Caco-2 (cell line): ENCODE data around the gene ZNF805. TPM values are rescaled to one million over a fixed set of nuclear protein-coding genes. Genes with fewer than 3 reads are reported as not detected.
A peak's percentile ranks its signal among the peaks of the same experiment; 100 is the strongest.
"Not testable (repeated sequence)": the region's sequence is repeated elsewhere in the genome, so short reads cannot be mapped to it uniquely, and the experiment has no call there.

Source experiments
- BruUV-seq: library from RNA; stranded (reverse); fragments of 400-500 nt; replicated peaks from 2 replicates; lab custom pipeline; 2021; lab: Mats Ljungman, UMichigan
- CTCF ChIA-PET: fragments of 300-600 bp; sonication (Branson Sonifier 250); formaldehyde crosslinking; loops from one replicate; lab custom pipeline; 2022; ENCODE audit warnings: antibody characterized with exemption; lab: Charles Lee
- POLR2A ChIA-PET: fragments of 300-600 bp; sonication (Branson Sonifier 250); formaldehyde crosslinking; loops from one replicate; lab custom pipeline; 2022; ENCODE audit warnings: antibody characterized with exemption; lab: Charles Lee
- DNase-seq, 2 experiments: peaks; one replicate each; pipeline versions ENCODE4 v3.0.0 to v3.0.0-alpha.2; 2020 to 2022
- H3K27me3 ChIP-seq: replicated peaks from 2 replicates; pipeline ENCODE4 v1.6.0; 2011; ENCODE audit warnings: low read length; ENCODE audit not compliant: control insufficient read depth, insufficient read depth
- H3K36me3 ChIP-seq: 2 replicates; pipeline ENCODE4 v1.5.1; 2011; ENCODE audit warnings: low read length; ENCODE audit not compliant: control insufficient read depth, insufficient read depth
- H3K4me1 ChIP-seq: fragments of 250-450 bp; sonication (Bioruptor Pico); 2 replicates; pipeline ENCODE4 v1.5.1; 2020; ENCODE audit warnings: mild to moderate bottlenecking
- H3K4me3 ChIP-seq: 2 replicates; pipeline ENCODE4 v1.5.1; 2011; ENCODE audit warnings: low read depth, mild to moderate bottlenecking, control low read depth, low read length
- H3K9me3 ChIP-seq: fragments of 250-450 bp; sonication (Bioruptor Pico); 2 replicates; pipeline ENCODE4 v1.5.1; 2020; ENCODE audit warnings: mild to moderate bottlenecking, moderate library complexity
- H3K27ac Mint-ChIP-seq: one replicate; pipeline ENCODE4 v1.8.0; 2022; ENCODE audit warnings: mixed read lengths; ENCODE audit not compliant: unreplicated experiment
- H3K27me3 Mint-ChIP-seq: one replicate; pipeline ENCODE4 v1.8.0; 2022; ENCODE audit warnings: mixed read lengths; ENCODE audit not compliant: insufficient read depth, unreplicated experiment
- H3K36me3 Mint-ChIP-seq: one replicate; pipeline ENCODE4 v1.8.0; 2022; ENCODE audit warnings: mild to moderate bottlenecking, mixed read lengths; ENCODE audit not compliant: insufficient read depth, unreplicated experiment
- H3K4me1 Mint-ChIP-seq: one replicate; pipeline ENCODE4 v1.8.0; 2022; ENCODE audit warnings: low read depth, mixed read lengths; ENCODE audit not compliant: unreplicated experiment
- H3K4me3 Mint-ChIP-seq: one replicate; pipeline ENCODE4 v1.8.0; 2022; ENCODE audit warnings: mild to moderate bottlenecking, moderate library complexity, mixed read lengths; ENCODE audit not compliant: unreplicated experiment
- H3K9me3 Mint-ChIP-seq: one replicate; pipeline ENCODE4 v1.8.0; 2022; ENCODE audit warnings: mixed read lengths; ENCODE audit not compliant: unreplicated experiment
- CTCF ChIP-seq, 2 experiments: fragments of 200-600 bp in 1 of 2; IDR thresholded peaks; 1 replicate in 1 of 2; 2 replicates in 1 of 2; pipeline versions ENCODE4 v1.5.1 to v1.8.0; 2011 to 2022; ENCODE audit warnings: antibody characterized with exemption in 1 of 2, control low read depth in 1 of 2, inconsistent platforms in 1 of 2, low read depth in 1 of 2, low read length in 1 of 2, mild to moderate bottlenecking in 1 of 2, moderate library complexity in 1 of 2; ENCODE audit not compliant: insufficient read depth in 1 of 2, severe bottlenecking in 1 of 2, unreplicated experiment in 1 of 2
- intact Hi-C: fragments of 100-400 bp; cut with micrococcal nuclease; formaldehyde crosslinking; loops from one replicate; pipeline ENCODE4 v1.10.0; 2022; ENCODE audit not compliant: unreplicated experiment
- total RNA-seq: library from RNA; stranded (reverse); gene quantifications from 2 replicates; pipeline ENCODE4 v1.2.3, GENCODE V29; 2022

Gene ZNF805
- total RNA-seq, 1 experiment from 2014 or later, result 13.8 TPM

- H3K4me1 Mint-ChIP-seq, result no peaks in the 10 kb centered on the region
- peaks cover 61% of the 10 kb centered on the region for H3K36me3 Mint-ChIP-seq
- peak overlapping the region; percentile 95 for H3K4me3 Mint-ChIP-seq
- intact Hi-C loops, result no loop called here
- peak in 1 of 2 experiments; percentile 5 for DNase-seq
- ChIA-PET CTCF (no interaction called here), POLR2A (interaction anchor here (0.7 kb wide), 1 partner anchor 725 kb away, joined by 3 read pairs; the partner anchor contains the start of gene ZNF417)
- Histone ChIP-seq H3K4me3 (peak overlapping the region; percentile 96), H3K9me3 (peaks cover 13% of the 10 kb centered on the region), H3K36me3 (peaks cover 11% of the 10 kb centered on the region), H3K27me3 (no peaks in the 10 kb centered on the region), H3K4me1 (0 out of 2 replicates have a peak, but pooled peaks cover 10% of the 10 kb centered on the region)
- H3K27ac Mint-ChIP-seq, result peak overlapping the region; percentile 98
- peaks cover 37% of the 10 kb centered on the region for H3K9me3 Mint-ChIP-seq
- BruUV-seq, result no TSS peak
- H3K27me3 Mint-ChIP-seq, result no peaks in the 10 kb centered on the region
- TF ChIP-seq CTCF (IDR thresholded peaks at IDR 0.05; ENCODE audit: insufficient read depth in 1 of 2, low read depth in 1 of 2, low read length in 1 of 2, severe bottlenecking in 1 of 2, unreplicated experiment in 1 of 2), result no peak
Observed at GRCh38 chr19:57192077-57192420, 48.4 kb upstream of the ZNF805 start.

- ChIA-PET CTCF (no interaction called here), POLR2A (no interaction called here)
- Mint-ChIP-seq H3K36me3 (peaks cover 62% of the 10 kb centered on the region), H3K27ac (no peak overlapping the region), H3K4me1 (no peaks in the 10 kb centered on the region), H3K9me3 (peaks cover 30% of the 10 kb centered on the region), H3K4me3 (peak overlapping the region; percentile 95), H3K27me3 (no peaks in the 10 kb centered on the region)
- DNase-seq, result no peak
- peaks cover 13% of the 10 kb centered on the region for H3K9me3 ChIP-seq
- no peaks in the 10 kb centered on the region for H3K27me3 ChIP-seq
- BruUV-seq, result no TSS peak
- intact Hi-C loops, result no loop called here
- peaks cover 11% of the 10 kb centered on the region for H3K36me3 ChIP-seq
- TF ChIP-seq CTCF (IDR thresholded peaks at IDR 0.05; ENCODE audit: insufficient read depth in 1 of 2, low read depth in 1 of 2, low read length in 1 of 2, severe bottlenecking in 1 of 2, unreplicated experiment in 1 of 2), result no peak
- no peak overlapping the region for H3K4me3 ChIP-seq
- H3K4me1 ChIP-seq, result 0 out of 2 replicates have a peak, but pooled peaks cover 10% of the 10 kb centered on the region
Observed at GRCh38 chr19:57192993-57193392, 47.4 kb upstream of the ZNF805 start.

GRCh38 chr19:57197874-57198273 lies 42.6 kb upstream of the ZNF805 start:
- H3K27me3 Mint-ChIP-seq, H3K4me1 Mint-ChIP-seq, intact Hi-C loops, H3K27ac Mint-ChIP-seq, H3K4me1 ChIP-seq, POLR2A ChIA-PET, H3K27me3 ChIP-seq, H3K4me3 ChIP-seq, BruUV-seq, H3K4me3 Mint-ChIP-seq, DNase-seq, H3K9me3 ChIP-seq: not testable (repeated sequence)
- CTCF ChIA-PET, result interaction anchor here (0.6 kb wide), 1 partner anchor 1079 kb away, joined by 3 read pairs; no protein-coding TSS in a partner anchor
- Mint-ChIP-seq H3K9me3 (peaks cover 10% of the 10 kb centered on the region), H3K36me3 (peaks cover 43% of the 10 kb centered on the region)
- H3K36me3 ChIP-seq, result peaks cover 14% of the 10 kb centered on the region
